Measurements from ENCODE around the gene MYOM1.

Gene MYOM1

GRCh38 chr18:3219631-3220335 is at the start of gene MYOM1:
TSS of gene MYOM1 (minus strand) at chr18:3219968. CDS start at chr18:3215223, 4,745 bp downstream.
- no peak for DNase-seq (ENCODE audit: low read depth in 2 of 2)

GRCh38 chr18:3269241-3269913 is 49.6 kb upstream of the MYOM1 start:
- no peak for DNase-seq (ENCODE audit: low read depth in 2 of 2)

GRCh38 chr18:3268306-3268705 is 48.5 kb upstream of the MYOM1 start:
- no peak for DNase-seq (ENCODE audit: low read depth in 2 of 2)

- DNase-seq (ENCODE audit: low read depth in 2 of 2) = no peak
Observed at GRCh38 chr18:3266062-3266608, 46.4 kb upstream of the MYOM1 start.

GRCh38 chr18:3265564-3266033 is 45.8 kb upstream of the MYOM1 start:
- DNase-seq (ENCODE audit: low read depth in 2 of 2) = no peak

GRCh38 chr18:3264362-3264761 is 44.6 kb upstream of the MYOM1 start:
- DNase-seq (ENCODE audit: low read depth in 2 of 2) = no peak

GRCh38 chr18:3263132-3263700 is 43.4 kb upstream of the MYOM1 start:
- DNase-seq (ENCODE audit: low read depth in 2 of 2) = no peak

- no peak for DNase-seq (ENCODE audit: low read depth in 2 of 2)
Observed at GRCh38 chr18:3262234-3263131, 42.7 kb upstream of the MYOM1 start.

- DNase-seq (ENCODE audit: low read depth in 2 of 2) = peak in 1 of 2 donors; percentile 58
Observed at GRCh38 chr18:3261373-3262233, 41.8 kb upstream of the MYOM1 start, which contains the start of gene MYL12B. TSS of gene MYL12B (plus strand) at chr18:3262133. CDS start at chr18:3272899, 10,766 bp downstream.

- DNase-seq (ENCODE audit: low read depth in 2 of 2) = no peak
Observed at GRCh38 chr18:3260995-3261372, 41.2 kb upstream of the MYOM1 start.

- no peak for DNase-seq (ENCODE audit: low read depth in 2 of 2)
Observed at GRCh38 chr18:3257627-3258120, 37.9 kb upstream of the MYOM1 start.

- DNase-seq (ENCODE audit: low read depth in 2 of 2) = no peak
Observed at GRCh38 chr18:3256693-3257626, 37.2 kb upstream of the MYOM1 start.

GRCh38 chr18:3255611-3256165 is 35.9 kb upstream of the MYOM1 start:
- DNase-seq (ENCODE audit: low read depth in 2 of 2) = no peak

GRCh38 chr18:3254725-3255124 is 35.0 kb upstream of the MYOM1 start:
- no peak for DNase-seq (ENCODE audit: low read depth in 2 of 2)

GRCh38 chr18:3252843-3253242 is 33.1 kb upstream of the MYOM1 start:
- DNase-seq (ENCODE audit: low read depth in 2 of 2) = no peak

GRCh38 chr18:3251963-3252277 is 32.2 kb upstream of the MYOM1 start:
- DNase-seq (ENCODE audit: low read depth in 2 of 2) = no peak

- DNase-seq (ENCODE audit: low read depth in 2 of 2) = no peak
Observed at GRCh38 chr18:3251249-3251962, 31.6 kb upstream of the MYOM1 start.

Measured in stimulated activated CD8-positive, alpha-beta memory T cell treated with anti-CD3 and anti-CD28 coated beads, Interleukin-15, amount 100 ng/mL, for 4 hours (primary cell).